Uterus (tissue), 4 donors: ENCODE results near the gene HSPA1L. TPM values are rescaled to one million over a fixed set of nuclear protein-coding genes. Genes with fewer than 3 reads are reported as not detected.

Source experiments
- DNase-seq, 2 donors: peaks; one replicate each; pipeline ENCODE4 v3.0.0-alpha.2; 2019 to 2020
- H3K27ac ChIP-seq, 2 donors: fragments of 200-600 bp; sonication (generic); 1 replicate in 1 of 2; 2 replicates in 1 of 2; pipeline ENCODE4 v1.5.1; 2016 to 2018
- H3K27me3 ChIP-seq, 2 donors: fragments of 200-600 bp; sonication (generic); one replicate each; pipeline ENCODE4 v1.5.1; 2018 to 2019; ENCODE audit warnings: control low read depth in 1 of 2
- H3K36me3 ChIP-seq, 2 donors: fragments of 200-600 bp; sonication (generic); one replicate each; pipeline ENCODE4 v1.5.1; 2019; ENCODE audit warnings: control low read depth in 1 of 2
- H3K4me1 ChIP-seq, 2 donors: fragments of 200-600 bp; sonication (generic); one replicate each; pipeline ENCODE4 v1.5.1; 2018 to 2019; ENCODE audit warnings: control low read depth in 1 of 2
- H3K4me3 ChIP-seq, 2 donors: fragments of 200-600 bp; sonication (generic); 1 replicate in 1 of 2; 2 replicates in 1 of 2; pipeline ENCODE4 v1.5.1; 2018 to 2019; ENCODE audit warnings: mild to moderate bottlenecking in 1 of 2
- H3K9me3 ChIP-seq, 2 donors: fragments of 200-600 bp; sonication (generic); one replicate each; pipeline ENCODE4 v1.5.1; 2019; ENCODE audit warnings: control low read depth in 1 of 2
- POLR2A ChIP-seq, 2 donors: fragments of 450-650 bp; IDR thresholded peaks; one replicate each; pipeline ENCODE4 v1.6.1; 2016; ENCODE audit warnings: antibody characterized with exemption in 2 of 2, mild to moderate bottlenecking in 1 of 2, moderate library complexity in 1 of 2
- intact Hi-C: fragments of 100-400 bp; cut with DNase I; formaldehyde crosslinking; loops from one replicate; pipeline ENCODE4 v1.15.1; 2023; ENCODE audit warnings: low total_unique reads
- small RNA-seq: library from RNA; depleted of rRNA; stranded (forward); fragments of <200 nt; gene quantifications from one replicate; pipeline ENCODE3, GENCODE V24; 2016
- total RNA-seq, 4 donors: library from RNA; depleted of rRNA in 3 of 4; stranded (reverse); fragments of >200 nt in 3 of 4; gene quantifications; one replicate each; pipeline versions ENCODE4 v1.1.0 to v1.2.4, GENCODE V29; 2014 to 2023
- TF ChIP-seq, protein P1 (sequence below), 4 experiments: fragments of 200-600 bp in 2 of 4; fragments of 450-650 bp in 2 of 4; sonication (generic) in 2 of 4; IDR thresholded peaks; one replicate each; pipeline ENCODE4 v1.5.1; 2016 to 2019; ENCODE audit warnings: antibody characterized with exemption in 4 of 4, mild to moderate bottlenecking in 2 of 4, moderate library complexity in 1 of 4
- donor health status: DM: yes; HTN: yes; CAD: no.

Gene HSPA1L
- total RNA-seq, 4 donors from 2014 or later = 0.59 to 4.6 (median 2.3) TPM

DNA sequence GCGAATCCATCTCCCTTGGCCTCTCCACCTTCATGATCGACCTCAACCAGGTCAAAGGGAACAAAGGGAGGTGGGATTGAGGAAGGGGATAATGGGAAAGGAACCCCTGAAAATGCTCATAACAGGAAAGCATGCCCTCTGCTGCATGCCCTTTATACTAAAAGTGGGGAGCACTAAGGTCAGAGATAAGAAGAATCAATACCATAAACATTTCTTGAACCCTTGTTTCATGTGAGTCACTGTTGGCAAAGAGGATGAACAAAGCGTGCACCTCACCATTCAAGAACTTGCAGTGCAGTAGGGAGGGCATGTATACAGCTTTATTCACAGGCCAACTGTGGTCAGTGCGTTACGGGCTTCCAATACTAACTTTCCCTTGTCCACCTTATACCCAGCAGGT is 54.3 kb downstream of the HSPA1L start:
- Histone ChIP-seq H3K36me3 (no peaks in the 10 kb centered on the region), H3K27ac (no peak overlapping the region), H3K4me1 (no peaks in the 10 kb centered on the region), H3K9me3 (no peaks in the 10 kb centered on the region), H3K27me3 (no peaks in the 10 kb centered on the region), H3K4me3 (no peak overlapping the region)
- intact Hi-C loops = no loop called here
- no peak for DNase-seq
- TF ChIP-seq, protein P1, sequence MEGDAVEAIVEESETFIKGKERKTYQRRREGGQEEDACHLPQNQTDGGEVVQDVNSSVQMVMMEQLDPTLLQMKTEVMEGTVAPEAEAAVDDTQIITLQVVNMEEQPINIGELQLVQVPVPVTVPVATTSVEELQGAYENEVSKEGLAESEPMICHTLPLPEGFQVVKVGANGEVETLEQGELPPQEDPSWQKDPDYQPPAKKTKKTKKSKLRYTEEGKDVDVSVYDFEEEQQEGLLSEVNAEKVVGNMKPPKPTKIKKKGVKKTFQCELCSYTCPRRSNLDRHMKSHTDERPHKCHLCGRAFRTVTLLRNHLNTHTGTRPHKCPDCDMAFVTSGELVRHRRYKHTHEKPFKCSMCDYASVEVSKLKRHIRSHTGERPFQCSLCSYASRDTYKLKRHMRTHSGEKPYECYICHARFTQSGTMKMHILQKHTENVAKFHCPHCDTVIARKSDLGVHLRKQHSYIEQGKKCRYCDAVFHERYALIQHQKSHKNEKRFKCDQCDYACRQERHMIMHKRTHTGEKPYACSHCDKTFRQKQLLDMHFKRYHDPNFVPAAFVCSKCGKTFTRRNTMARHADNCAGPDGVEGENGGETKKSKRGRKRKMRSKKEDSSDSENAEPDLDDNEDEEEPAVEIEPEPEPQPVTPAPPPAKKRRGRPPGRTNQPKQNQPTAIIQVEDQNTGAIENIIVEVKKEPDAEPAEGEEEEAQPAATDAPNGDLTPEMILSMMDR (IDR thresholded peaks at IDR 0.05) = no peak
- TF ChIP-seq POLR2A (IDR thresholded peaks at IDR 0.05) = no peak

Small RNAs within 50 kb of the gene (small RNA-seq; reads per million reads assigned to genes)
- gene MSH5-SAPCD1 = not detected
- gene RF00019 = not detected
- not detected for gene SAPCD1
- 245 reads per million, percentile 96 among the genes with 10 or more reads in this experiment for gene SNORD48
- gene SNORD52 = not detected

Other genes starting within 250 kb of the HSPA1L start
- gene LTA, start 243.0 kb downstream of the HSPA1L start, total RNA-seq = under 1 TPM in 1 of 4 donors, not detected in 3; 0.30 TPM
- 1 to 10 TPM in 1 of 4 donors, not detected in 3; 1.3 TPM for gene TNF, start 239.7 kb downstream of the HSPA1L start, total RNA-seq
- 1 to 10 TPM in 1 of 4 donors, not detected in 3; 1.5 TPM for gene LTB, start 232.9 kb downstream of the HSPA1L start, total RNA-seq
- gene LST1, start 229.0 kb downstream of the HSPA1L start, total RNA-seq = 100 to 1,000 TPM in 1 of 4 donors, 1 to 10 TPM in 2, not detected in 1; 2.6 to 229 (median 3.2) TPM
- gene NCR3, start 222.3 kb downstream of the HSPA1L start, total RNA-seq = not detected
- 10 to 100 TPM in 2 of 4 donors, 1 to 10 TPM in 2; 1.5 to 25.6 (median 14.5) TPM for gene AIF1, start 200.0 kb downstream of the HSPA1L start, total RNA-seq
- 100 to 1,000 TPM in 1 of 4 donors, 10 to 100 TPM in 3; 35.4 to 218 (median 48.0) TPM for gene PRRC2A, start 194.6 kb downstream of the HSPA1L start, total RNA-seq
- gene BAG6, start 162.6 kb downstream of the HSPA1L start, total RNA-seq = 100 to 1,000 TPM in 3 of 4 donors, 10 to 100 TPM in 1; 92.2 to 233 (median 139) TPM
- gene APOM, start 159.4 kb downstream of the HSPA1L start, total RNA-seq = 1 to 10 TPM in 3 of 4 donors, not detected in 1; 1.9 to 2.9 (median 2.6) TPM
- gene C6orf47, start 154.5 kb downstream of the HSPA1L start, total RNA-seq = 10 to 100 TPM in 3 of 4 donors, 1 to 10 TPM in 1; 6.2 to 31.9 (median 24.6) TPM
- gene GPANK1, start 150.3 kb downstream of the HSPA1L start, total RNA-seq = 10 to 100 TPM in 3 of 4 donors, 1 to 10 TPM in 1; 5.1 to 25.6 (median 15.4) TPM
- 100 to 1,000 TPM in 3 of 4 donors, 10 to 100 TPM in 1; 67.5 to 157 (median 107) TPM for gene CSNK2B, start 149.2 kb downstream of the HSPA1L start, total RNA-seq
- 10 to 100 TPM in 1 of 4 donors, 1 to 10 TPM in 3; 1.0 to 27.4 (median 4.3) TPM for gene LY6G5B, start 145.3 kb downstream of the HSPA1L start, total RNA-seq
- 1 to 10 TPM in 3 of 4 donors, not detected in 1; 1.0 to 4.4 (median 3.8) TPM for gene LY6G5C, start 134.2 kb downstream of the HSPA1L start, total RNA-seq
- gene ABHD16A, start 112.0 kb downstream of the HSPA1L start, total RNA-seq = 10 to 100 TPM; 25.9 to 50.9 (median 37.9) TPM
- gene LY6G6F, start 108.4 kb downstream of the HSPA1L start, total RNA-seq = not detected
- 1 to 10 TPM in 1 of 4 donors, not detected in 3; 2.0 TPM for gene LY6G6D, start 99.9 kb downstream of the HSPA1L start, total RNA-seq
- gene LY6G6C, start 93.5 kb downstream of the HSPA1L start, total RNA-seq = 1 to 10 TPM in 1 of 4 donors, not detected in 3; 1.4 TPM
- gene MPIG6B, start 91.9 kb downstream of the HSPA1L start, total RNA-seq = under 1 TPM in 1 of 4 donors, not detected in 3; 0.49 TPM
- 100 to 1,000 TPM in 3 of 4 donors, 10 to 100 TPM in 1; 97.6 to 240 (median 158) TPM for gene DDAH2, start 86.0 kb downstream of the HSPA1L start, total RNA-seq
- 100 to 1,000 TPM; 173 to 328 (median 216) TPM for gene CLIC1, start 78.8 kb downstream of the HSPA1L start, total RNA-seq
- gene MSH5, start 75.3 kb downstream of the HSPA1L start, total RNA-seq = 10 to 100 TPM in 3 of 4 donors, not detected in 1; 16.7 to 41.5 (median 22.1) TPM
- 1 to 10 TPM in 2 of 4 donors, not detected in 2; 1.7 to 4.4 TPM for gene SAPCD1, start 52.6 kb downstream of the HSPA1L start, total RNA-seq
- 10 to 100 TPM in 1 of 4 donors, 1 to 10 TPM in 2, under 1 TPM in 1; 0.88 to 24.1 (median 3.1) TPM for gene VWA7, start 38.0 kb downstream of the HSPA1L start, total RNA-seq
- gene VARS1, start 19.5 kb downstream of the HSPA1L start, total RNA-seq = 100 to 1,000 TPM in 1 of 4 donors, 10 to 100 TPM in 3; 35.6 to 118 (median 53.4) TPM
- 100 to 1,000 TPM in 1 of 4 donors, 10 to 100 TPM in 3; 37.1 to 119 (median 58.7) TPM for gene LSM2, start 8.3 kb downstream of the HSPA1L start, total RNA-seq
- gene HSPA1A, start 260 bp upstream of the HSPA1L start, total RNA-seq = 100 to 1,000 TPM in 3 of 4 donors, 10 to 100 TPM in 1; 98.8 to 261 (median 170) TPM
- gene HSPA1B, start 12.5 kb upstream of the HSPA1L start, total RNA-seq = 100 to 1,000 TPM in 2 of 4 donors, 10 to 100 TPM in 2; 40.3 to 268 (median 152) TPM
- gene NEU1, start 47.5 kb upstream of the HSPA1L start, total RNA-seq = 10 to 100 TPM; 20.5 to 28.4 (median 23.4) TPM
- gene SLC44A4, start 63.7 kb upstream of the HSPA1L start, total RNA-seq = 10 to 100 TPM in 1 of 4 donors, 1 to 10 TPM in 3; 5.0 to 46.1 (median 5.8) TPM
- gene EHMT2, start 82.4 kb upstream of the HSPA1L start, total RNA-seq = 10 to 100 TPM; 13.8 to 72.4 (median 66.2) TPM
- gene ZBTB12, start 86.8 kb upstream of the HSPA1L start, total RNA-seq = 10 to 100 TPM in 2 of 4 donors, 1 to 10 TPM in 1, not detected in 1; 2.4 to 15.3 (median 11.0) TPM
- gene C2, start 112.4 kb upstream of the HSPA1L start, total RNA-seq = 10 to 100 TPM in 1 of 4 donors, 1 to 10 TPM in 3; 4.1 to 24.8 (median 4.6) TPM
- gene CFB, start 130.8 kb upstream of the HSPA1L start, total RNA-seq = 10 to 100 TPM in 2 of 4 donors, 1 to 10 TPM in 1, not detected in 1; 6.2 to 32.6 (median 31.5) TPM
- gene NELFE, start 143.7 kb upstream of the HSPA1L start, total RNA-seq = 10 to 100 TPM; 30.3 to 73.0 (median 51.4) TPM
- 10 to 100 TPM; 11.5 to 58.8 (median 35.6) TPM for gene SKIC2, start 143.9 kb upstream of the HSPA1L start, total RNA-seq
- 10 to 100 TPM in 3 of 4 donors, 1 to 10 TPM in 1; 10.0 to 36.6 (median 14.7) TPM for gene DXO, start 156.9 kb upstream of the HSPA1L start, total RNA-seq
- gene C4A, start 166.8 kb upstream of the HSPA1L start, total RNA-seq = 100 to 1,000 TPM in 1 of 4 donors, 10 to 100 TPM in 2, 1 to 10 TPM in 1; 3.8 to 100 (median 32.3) TPM
- 10 to 100 TPM; 12.4 to 97.5 (median 46.3) TPM for gene C4B, start 199.5 kb upstream of the HSPA1L start, total RNA-seq
- gene CYP21A2, start 223.1 kb upstream of the HSPA1L start, total RNA-seq = 1 to 10 TPM in 1 of 4 donors, not detected in 3; 4.1 TPM